HG03354 (cell line): ENCODE results near the gene WASF3.

ENCODE experiments used
- ATAC-seq: cut with Tn5 transposase; IDR thresholded peaks from one replicate; pipeline ENCODE4 v1.9.1; 2021; ENCODE audit warnings: mild to moderate bottlenecking; ENCODE audit not compliant: unreplicated experiment, poor library complexity, severe bottlenecking

Gene WASF3

GRCh38 chr13:26735677-26736076 is 178.2 kb downstream of the WASF3 start:
- ATAC-seq: no peak
